HG03457 (cell line): ENCODE data around the gene GGA1.

Experiments used
- ATAC-seq: cut with Tn5 transposase; IDR thresholded peaks from one replicate; pipeline ENCODE4 v1.9.1; 2021; ENCODE audit warnings: moderate number of reproducible peaks; ENCODE audit not compliant: unreplicated experiment

The GGA1 gene

GRCh38 chr22:37627121-37627520, 18.5 kb downstream of the GGA1 start:
- no peak for ATAC-seq

GRCh38 chr22:37627545-37627944, 18.9 kb downstream of the GGA1 start:
- no peak for ATAC-seq

- ATAC-seq: no peak
Measured at GRCh38 chr22:37628830-37629229, 20.2 kb downstream of the GGA1 start.

- no peak for ATAC-seq
Measured at GRCh38 chr22:37629928-37630327, 21.3 kb downstream of the GGA1 start.

- ATAC-seq: no peak
Measured at GRCh38 chr22:37630839-37631435, 22.3 kb downstream of the GGA1 start.

- no peak for ATAC-seq
Measured at GRCh38 chr22:37631448-37632173, 23.0 kb downstream of the GGA1 start.

- ATAC-seq: no peak
Measured at GRCh38 chr22:37632174-37633088, 23.8 kb downstream of the GGA1 start.

- peak; percentile 39 for ATAC-seq
Measured at GRCh38 chr22:37633089-37633624, 24.5 kb downstream of the GGA1 start.

- peak; percentile 37 for ATAC-seq
Measured at GRCh38 chr22:37633625-37634416, 25.2 kb downstream of the GGA1 start.

- no peak for ATAC-seq
Measured at GRCh38 chr22:37634417-37634924, 25.8 kb downstream of the GGA1 start.

- no peak for ATAC-seq
Measured at GRCh38 chr22:37635157-37635556, 26.5 kb downstream of the GGA1 start.

- ATAC-seq: no peak
Measured at GRCh38 chr22:37636186-37636948, 27.7 kb downstream of the GGA1 start.

GRCh38 chr22:37636949-37637273, 28.3 kb downstream of the GGA1 start:
- ATAC-seq: no peak

GRCh38 chr22:37638391-37639069, 29.9 kb downstream of the GGA1 start:
- no peak for ATAC-seq

GRCh38 chr22:37639070-37639760, 30.6 kb downstream of the GGA1 start, which contains the start of gene SH3BP1:
TSS of gene SH3BP1 (plus strand) at chr22:37639669. CDS start at chr22:37639788, 119 bp downstream.
- no peak for ATAC-seq

GRCh38 chr22:37639771-37640590, 31.3 kb downstream of the GGA1 start:
- no peak for ATAC-seq
